ENCODE results near the gene ANKRD44.

Gene ANKRD44

GRCh38 chr2:197107291-197108269 lies 203.0 kb downstream of the ANKRD44 start:
- Histone ChIP-seq H3K36me3 (ENCODE audit: control insufficient read depth, low read length) (peaks cover 26% of the 10 kb centered on the region), H3K4me1 (ENCODE audit: control insufficient read depth, low read length) (no peaks in the 10 kb centered on the region), H3K79me2 (ENCODE audit: control insufficient read depth, low read length) (no peaks in the 10 kb centered on the region), H3K4me3 (ENCODE audit: low read length) (no peak overlapping the region), H3K9me2 (replicated peaks; ENCODE audit: control insufficient read depth, low read length) (no peaks in the 10 kb centered on the region), H4K20me1 (ENCODE audit: control insufficient read depth, insufficient read depth, low read depth, low read length) (no peaks in the 10 kb centered on the region), H3K27ac (ENCODE audit: low read depth, low read length) (no peak overlapping the region), H3F3A (ENCODE audit: control insufficient read depth, insufficient read depth) (no peaks in the 10 kb centered on the region), H3K9me3 (ENCODE audit: control insufficient read depth, insufficient read depth, low read length) (no peaks in the 10 kb centered on the region), H3K4me2 (ENCODE audit: low read length) (no peak overlapping the region), H3K27me3 (ENCODE audit: control insufficient read depth, low read length) (no peaks in the 10 kb centered on the region)
- no peak for TF ChIP-seq CTCF (IDR thresholded peaks at IDR 0.05; ENCODE audit: low read depth, low read length, poor library complexity, severe bottlenecking)
- no peak for TF ChIP-seq EZH2phosphoT487 (IDR thresholded peaks at IDR 0.05; ENCODE audit: borderline replicate concordance, low read length)

- Histone ChIP-seq H3K36me3 (ENCODE audit: control insufficient read depth, low read length) (peaks cover 17% of the 10 kb centered on the region), H3K4me2 (ENCODE audit: low read length) (no peak overlapping the region), H3K9me2 (replicated peaks; ENCODE audit: control insufficient read depth, low read length) (no peaks in the 10 kb centered on the region), H3K9me3 (ENCODE audit: control insufficient read depth, insufficient read depth, low read length) (no peaks in the 10 kb centered on the region), H3K27me3 (ENCODE audit: control insufficient read depth, low read length) (no peaks in the 10 kb centered on the region), H3K27ac (ENCODE audit: low read depth, low read length) (no peak overlapping the region), H4K20me1 (ENCODE audit: control insufficient read depth, insufficient read depth, low read depth, low read length) (no peaks in the 10 kb centered on the region), H3K4me1 (ENCODE audit: control insufficient read depth, low read length) (no peaks in the 10 kb centered on the region), H3K79me2 (ENCODE audit: control insufficient read depth, low read length) (no peaks in the 10 kb centered on the region), H3F3A (ENCODE audit: control insufficient read depth, insufficient read depth) (no peaks in the 10 kb centered on the region), H3K4me3 (ENCODE audit: low read length) (no peak overlapping the region)
- TF ChIP-seq EZH2phosphoT487 (IDR thresholded peaks at IDR 0.05; ENCODE audit: borderline replicate concordance, low read length), result no peak
These were observed 207.2 kb downstream of the ANKRD44 start for GRCh38 chr2:197103363-197103762.

- H3F3A ChIP-seq (ENCODE audit: control insufficient read depth, insufficient read depth), result no peaks in the 10 kb centered on the region
- H3K4me2 ChIP-seq (ENCODE audit: low read length), result no peak overlapping the region
- no peaks in the 10 kb centered on the region for H3K9me3 ChIP-seq (ENCODE audit: control insufficient read depth, insufficient read depth, low read length)
- H3K36me3 ChIP-seq (ENCODE audit: control insufficient read depth, low read length), result peaks cover 14% of the 10 kb centered on the region
- H3K4me3 ChIP-seq (ENCODE audit: low read length), result no peak overlapping the region
- H3K79me2 ChIP-seq (ENCODE audit: control insufficient read depth, low read length), result no peaks in the 10 kb centered on the region
- no peaks in the 10 kb centered on the region for H4K20me1 ChIP-seq (ENCODE audit: control insufficient read depth, insufficient read depth, low read depth, low read length)
- H3K4me1 ChIP-seq (ENCODE audit: control insufficient read depth, low read length), result no peaks in the 10 kb centered on the region
- no peaks in the 10 kb centered on the region for H3K9me2 ChIP-seq (replicated peaks; ENCODE audit: control insufficient read depth, low read length)
- H3K27ac ChIP-seq (ENCODE audit: low read depth, low read length), result no peak overlapping the region
- TF ChIP-seq EZH2phosphoT487 (IDR thresholded peaks at IDR 0.05; ENCODE audit: borderline replicate concordance, low read length) (no peak), CTCF (IDR thresholded peaks at IDR 0.05; ENCODE audit: low read depth, low read length, poor library complexity, severe bottlenecking) (no peak)
- H3K27me3 ChIP-seq (ENCODE audit: control insufficient read depth, low read length), result no peaks in the 10 kb centered on the region
These were observed 208.3 kb downstream of the ANKRD44 start for GRCh38 chr2:197102231-197102630.

- peaks cover 19% of the 10 kb centered on the region for H3K36me3 ChIP-seq (ENCODE audit: control insufficient read depth, low read length)
These were observed 209.1 kb downstream of the ANKRD44 start for GRCh38 chr2:197101519-197101918.

More at GRCh38 chr2:197101519-197101918, 209.1 kb downstream of the ANKRD44 start:
- Histone ChIP-seq H3K4me2 (ENCODE audit: low read length) (no peak overlapping the region), H3K9me2 (replicated peaks; ENCODE audit: control insufficient read depth, low read length) (no peaks in the 10 kb centered on the region), H3K27ac (ENCODE audit: low read depth, low read length) (no peak overlapping the region), H3K4me3 (ENCODE audit: low read length) (no peak overlapping the region), H4K20me1 (ENCODE audit: control insufficient read depth, insufficient read depth, low read depth, low read length) (no peaks in the 10 kb centered on the region), H3K27me3 (ENCODE audit: control insufficient read depth, low read length) (no peaks in the 10 kb centered on the region), H3F3A (ENCODE audit: control insufficient read depth, insufficient read depth) (no peaks in the 10 kb centered on the region), H3K9me3 (ENCODE audit: control insufficient read depth, insufficient read depth, low read length) (no peaks in the 10 kb centered on the region), H3K4me1 (ENCODE audit: control insufficient read depth, low read length) (no peaks in the 10 kb centered on the region), H3K79me2 (ENCODE audit: control insufficient read depth, low read length) (no peaks in the 10 kb centered on the region)
- no peak for TF ChIP-seq EZH2phosphoT487 (IDR thresholded peaks at IDR 0.05; ENCODE audit: borderline replicate concordance, low read length)
- no peak for TF ChIP-seq CTCF (IDR thresholded peaks at IDR 0.05; ENCODE audit: low read depth, low read length, poor library complexity, severe bottlenecking)

Data from DOHH2 (cell line).